Umbilical cord (tissue), 2 donors: ENCODE data around the gene CLEC16A. TPM values are rescaled to one million over a fixed set of nuclear protein-coding genes. Genes with fewer than 3 reads are reported as not detected.
"Not testable (repeated sequence)": the region's sequence is repeated elsewhere in the genome, so short reads cannot be mapped to it uniquely, and the experiment has no call there.

ENCODE experiments used
- DNase-seq: peaks from one replicate; pipeline ENCODE4 v3.0.0-alpha.2; 2015; ENCODE audit warnings: low spot score
- total RNA-seq: library from RNA; depleted of rRNA; stranded (reverse); fragments of >200 nt; gene quantifications from one replicate; pipeline ENCODE4 v1.2.3, GENCODE V29; 2014; ENCODE audit warnings: low replicate concordance; ENCODE audit not compliant: insufficient read depth

CLEC16A gene
- total RNA-seq, 1 donor from 2014 or later: 25.8 TPM

DNA sequence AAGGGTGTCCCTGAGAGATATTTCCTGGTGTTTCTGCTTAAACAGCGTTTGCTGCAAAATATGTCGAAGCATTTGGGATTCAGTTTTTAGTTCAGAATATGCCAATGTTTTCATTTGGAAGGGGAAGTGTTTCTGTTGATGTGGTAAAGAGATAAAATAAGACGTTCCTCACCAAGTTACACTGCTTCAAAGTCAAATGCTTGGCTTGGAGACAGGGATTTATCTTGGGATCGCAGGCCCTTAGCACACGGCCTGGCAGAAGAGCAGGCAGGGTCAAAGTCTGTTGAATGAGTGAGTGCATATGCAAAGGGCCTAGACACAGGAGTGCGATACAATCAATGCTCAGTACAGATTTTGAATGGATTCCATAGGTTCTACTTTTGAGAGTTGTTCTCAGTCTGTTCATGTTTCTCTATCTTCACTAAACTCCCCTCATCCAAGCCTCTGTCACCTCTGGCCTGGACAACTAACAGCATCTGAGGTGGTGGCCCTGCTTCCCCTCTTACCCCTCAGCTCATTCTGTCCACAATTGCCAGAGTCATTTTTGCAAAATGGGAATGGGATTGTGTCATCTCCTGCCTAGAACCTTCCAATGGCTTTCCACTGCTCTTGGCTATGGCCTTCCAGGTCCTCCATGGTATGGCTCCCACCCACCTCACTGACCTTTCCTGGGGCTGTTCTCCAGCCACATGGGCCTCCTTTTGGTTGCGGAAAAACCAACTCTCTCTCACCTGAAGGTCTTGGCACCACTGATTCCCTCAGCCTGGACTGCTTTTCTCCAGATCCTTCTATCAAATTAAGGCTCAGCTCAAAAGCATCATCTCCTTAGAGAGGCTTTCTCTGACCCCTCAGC lies 5.3 kb upstream of the CLEC16A start:
- no peak for DNase-seq

- DNase-seq: no peak
Observed at GRCh38 chr16:10939649-10940234, 4.6 kb upstream of the CLEC16A start.

DNA sequence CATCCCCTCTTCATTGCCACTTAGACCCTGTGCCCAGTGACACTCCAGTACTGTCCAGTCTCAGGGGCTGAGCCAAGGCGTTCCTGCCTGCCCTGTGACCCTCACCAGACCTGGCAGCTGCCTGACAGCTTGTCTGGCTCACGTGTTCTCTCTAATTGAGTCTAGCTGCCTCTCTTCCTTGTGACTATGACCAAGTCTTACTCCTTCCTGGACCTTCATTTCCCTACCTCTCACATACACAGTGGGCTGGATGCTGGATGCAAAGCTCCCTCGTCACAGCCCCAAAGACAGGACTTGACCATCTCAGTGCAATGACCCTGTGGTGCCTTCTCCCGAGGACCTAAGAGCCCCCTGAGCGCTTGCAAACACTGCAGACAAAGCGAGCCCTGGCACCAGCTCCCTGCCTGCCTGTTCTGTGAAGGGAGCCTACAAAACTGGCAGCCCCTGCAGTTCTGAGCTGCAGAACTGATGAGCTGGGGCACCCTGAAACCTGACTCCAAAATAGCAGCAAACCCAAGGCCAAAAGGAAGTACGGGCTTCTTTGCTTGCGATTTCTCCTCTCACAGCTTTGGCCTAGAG lies 3.8 kb upstream of the CLEC16A start:
- DNase-seq: no peak

GRCh38 chr16:10941127-10941933 lies 3.0 kb upstream of the CLEC16A start:
- DNase-seq: no peak

DNA sequence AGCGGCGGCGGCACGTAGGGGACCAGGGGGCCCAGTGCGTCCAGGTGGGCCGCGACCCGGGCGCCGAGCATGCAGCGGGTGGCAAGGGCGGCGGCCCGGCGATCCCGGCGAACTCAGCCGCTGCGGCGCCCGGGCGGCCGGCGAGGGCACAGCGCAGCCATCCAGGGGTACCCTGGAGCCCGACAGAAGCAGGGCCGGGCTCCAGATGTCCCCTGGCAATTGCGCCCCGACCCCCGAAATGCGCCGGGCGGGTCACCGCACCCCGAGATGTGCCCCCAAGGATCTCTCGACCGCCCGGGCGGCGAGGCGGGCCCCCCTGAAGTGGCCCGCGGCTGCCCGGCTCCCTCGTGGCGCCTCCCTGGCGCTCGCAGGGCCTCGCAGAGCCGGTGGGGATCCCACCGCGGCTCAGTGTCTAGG lies 2.4 kb upstream of the CLEC16A start:
- DNase-seq: not testable (repeated sequence)

DNA sequence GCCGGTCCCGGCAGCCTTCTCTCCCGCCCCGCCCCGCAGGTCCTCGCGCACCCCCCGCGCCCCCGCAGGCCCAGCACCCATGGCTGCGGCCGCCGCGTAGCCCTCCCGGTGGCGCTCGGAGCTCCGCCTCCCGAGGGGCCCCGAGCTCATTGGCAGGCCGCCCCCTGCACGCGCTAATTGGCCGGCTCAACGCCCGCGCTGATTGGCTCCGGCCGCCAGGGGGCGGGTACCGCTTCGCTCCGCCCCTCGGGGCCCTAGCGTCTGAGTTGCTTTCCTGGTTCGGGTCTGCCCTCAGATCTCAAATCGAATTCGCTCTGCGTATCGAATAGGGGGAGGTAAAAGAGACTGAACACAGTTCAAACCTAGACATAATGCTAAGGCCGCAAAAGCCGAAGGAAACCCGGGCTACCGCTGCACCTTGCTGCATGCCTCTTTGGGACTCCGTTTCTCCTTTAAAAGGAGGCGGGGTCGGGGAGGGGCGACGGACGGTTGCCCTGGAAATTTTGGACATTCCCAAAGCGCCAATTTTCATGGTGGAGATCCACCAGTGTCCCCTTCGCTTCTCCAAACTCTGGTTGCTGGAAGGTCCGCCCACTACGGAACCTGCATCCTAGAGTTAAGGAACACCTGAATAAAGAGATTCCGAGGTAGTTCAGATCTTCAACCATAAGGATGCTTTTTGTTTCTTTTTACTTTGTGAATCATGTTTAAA lies 1.9 kb upstream of the CLEC16A start, which contains the start of gene DEXI:
Gene DEXI, minus strand, starts transcription at position 117 of the 712 bp plus-strand sequence. CDS start 463 bp downstream, outside the sequence.
- peak; percentile 94 for DNase-seq

DNA sequence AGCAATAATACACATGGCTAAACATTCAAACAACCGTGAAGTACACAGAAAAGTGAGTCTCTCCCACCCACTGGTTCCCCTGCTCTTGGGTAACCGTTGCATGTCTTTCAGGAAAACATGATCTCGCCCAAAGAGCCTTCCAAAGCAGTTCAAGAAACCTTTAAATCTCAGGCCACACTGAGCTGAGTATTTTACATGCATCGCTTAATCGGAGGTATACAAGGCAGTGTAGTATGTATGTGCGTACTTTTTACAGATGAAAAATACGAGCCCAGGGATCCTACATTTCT lies 1.4 kb upstream of the CLEC16A start:
- DNase-seq: no peak

- DNase-seq: no peak
Observed at GRCh38 chr16:10945065-10945787, 862 bp downstream of the CLEC16A start.

DNA sequence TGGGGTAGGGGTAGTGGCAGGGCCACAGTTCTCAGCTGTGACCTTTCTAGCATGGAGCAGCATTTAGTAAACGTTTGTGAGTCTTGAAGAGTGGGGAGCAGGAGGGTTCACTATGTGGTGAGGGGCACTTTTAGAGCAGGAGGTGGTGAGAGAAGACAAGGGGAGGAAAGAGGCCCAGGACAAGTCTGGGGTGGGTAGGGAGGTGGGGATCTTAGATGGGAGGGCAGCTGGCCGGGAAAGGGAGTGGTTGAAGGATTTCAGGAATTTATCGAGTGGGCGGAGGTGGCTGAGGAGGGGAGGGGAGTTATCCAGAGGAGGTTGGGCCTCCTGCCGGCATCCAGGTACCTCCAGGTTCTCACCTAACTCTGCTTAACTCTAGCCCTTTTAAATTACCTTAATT lies 1.9 kb downstream of the CLEC16A start:
- DNase-seq: no peak

- no peak for DNase-seq
Observed at GRCh38 chr16:10947211-10947787, 2.9 kb downstream of the CLEC16A start.

DNA sequence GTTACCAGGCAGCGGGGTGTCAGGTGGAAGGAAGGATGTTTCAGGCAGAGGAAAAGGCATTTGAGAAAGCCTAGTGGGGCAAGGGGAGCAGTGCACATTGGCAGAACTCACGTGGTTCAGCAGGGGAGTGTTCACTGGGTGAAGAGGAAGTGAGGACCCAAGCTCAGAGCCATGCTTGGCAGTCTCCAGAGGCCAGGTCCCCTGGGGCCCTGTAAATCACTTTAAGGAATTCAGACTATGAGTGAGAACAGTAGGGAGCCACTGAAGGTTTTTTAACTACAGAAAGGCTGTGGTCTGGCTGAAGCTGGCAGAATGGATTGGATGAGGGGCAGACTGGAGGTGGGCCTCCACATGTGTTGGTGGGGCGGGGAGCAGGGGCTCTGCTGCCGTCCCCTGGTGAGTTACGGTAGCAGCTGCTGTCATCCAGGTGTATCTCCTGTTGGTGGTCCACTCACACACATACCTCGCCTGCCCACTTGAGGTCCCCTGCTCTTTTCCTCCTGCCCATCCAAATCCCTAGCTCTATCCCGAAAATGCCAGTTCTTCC lies 5.1 kb downstream of the CLEC16A start:
- peak; percentile 42 for DNase-seq

DNA sequence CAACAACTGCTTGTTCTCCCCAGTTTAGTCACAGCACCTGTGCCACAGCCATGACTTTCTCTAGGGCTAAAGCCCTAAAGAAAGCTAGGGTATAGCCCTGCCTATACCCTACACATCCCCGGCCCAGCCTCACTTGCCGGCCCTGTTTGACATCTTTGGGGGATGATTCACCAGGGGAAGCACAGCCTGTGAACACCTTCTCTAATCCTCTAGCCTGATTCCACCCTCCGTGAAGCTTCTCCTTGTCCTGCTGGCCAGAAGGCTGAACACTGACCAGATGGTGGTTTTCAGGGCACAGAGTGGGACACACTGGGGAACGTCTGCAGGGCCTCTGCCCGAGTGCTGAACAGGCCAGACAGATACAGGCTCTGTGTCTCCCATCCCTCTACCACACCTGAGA lies 6.0 kb downstream of the CLEC16A start:
- DNase-seq: no peak

GRCh38 chr16:10951026-10951425 lies 6.7 kb downstream of the CLEC16A start:
- peak; percentile 68 for DNase-seq

DNA sequence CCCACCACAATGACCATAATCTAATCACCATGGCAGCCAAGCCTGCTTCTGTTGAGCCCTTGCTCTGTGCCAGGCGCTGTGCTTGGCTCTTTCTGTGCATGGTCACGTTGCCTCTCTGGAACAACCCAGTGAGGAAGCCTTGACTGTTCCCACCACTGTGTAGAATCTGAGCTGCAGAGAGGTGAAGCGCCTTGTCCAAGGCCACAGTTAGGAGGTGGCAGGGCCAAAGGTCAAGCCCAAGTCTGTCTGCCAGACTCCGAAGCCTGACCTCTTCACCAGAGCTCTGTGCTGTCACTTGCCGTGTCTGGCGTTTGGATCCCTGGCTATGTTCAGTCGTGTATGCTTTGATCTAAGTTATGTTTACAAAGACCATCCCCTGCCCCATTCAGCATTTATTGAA lies 10.5 kb downstream of the CLEC16A start:
- DNase-seq: no peak

- DNase-seq: no peak
Observed at GRCh38 chr16:10957771-10958482, 13.6 kb downstream of the CLEC16A start.

DNA sequence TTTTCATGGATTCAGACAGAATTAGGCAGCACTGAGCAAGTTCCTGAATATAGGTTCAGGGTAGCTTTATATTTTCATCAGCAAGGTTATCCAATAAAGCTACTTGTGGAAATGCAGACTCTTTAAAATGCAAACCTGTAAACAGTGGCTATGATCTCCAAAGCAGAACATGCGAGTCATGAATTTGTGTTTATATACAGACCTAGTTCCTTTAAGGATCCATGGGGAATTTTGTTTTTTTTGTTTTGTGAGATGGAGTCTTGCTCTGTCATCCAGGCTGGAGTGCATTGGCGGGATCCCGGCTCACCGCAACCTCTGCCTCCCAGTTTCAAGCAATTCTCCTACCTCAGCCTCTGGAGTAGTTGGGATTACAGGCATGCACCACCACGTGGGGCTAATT lies 14.8 kb downstream of the CLEC16A start:
- no peak for DNase-seq

DNA sequence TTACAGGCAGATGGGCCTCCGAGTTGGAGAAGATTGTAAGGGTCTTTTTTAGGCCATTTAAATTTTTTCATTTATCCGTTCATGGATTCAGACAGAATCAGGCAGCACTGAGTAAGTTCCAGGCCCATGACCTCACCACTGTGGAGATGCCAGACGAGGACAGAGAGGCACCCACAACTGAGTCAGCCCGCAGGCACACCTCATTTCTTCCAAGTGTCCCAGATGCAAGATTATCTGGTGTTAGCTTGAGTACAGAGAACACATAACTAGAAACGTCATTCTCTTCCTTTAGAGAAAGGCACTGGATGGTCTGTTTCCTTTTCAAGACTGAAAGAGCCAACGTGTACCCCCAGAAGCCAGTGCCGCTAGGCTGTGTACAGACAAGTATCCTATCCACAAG lies 16.9 kb downstream of the CLEC16A start:
- DNase-seq: peak; percentile 92

DNA sequence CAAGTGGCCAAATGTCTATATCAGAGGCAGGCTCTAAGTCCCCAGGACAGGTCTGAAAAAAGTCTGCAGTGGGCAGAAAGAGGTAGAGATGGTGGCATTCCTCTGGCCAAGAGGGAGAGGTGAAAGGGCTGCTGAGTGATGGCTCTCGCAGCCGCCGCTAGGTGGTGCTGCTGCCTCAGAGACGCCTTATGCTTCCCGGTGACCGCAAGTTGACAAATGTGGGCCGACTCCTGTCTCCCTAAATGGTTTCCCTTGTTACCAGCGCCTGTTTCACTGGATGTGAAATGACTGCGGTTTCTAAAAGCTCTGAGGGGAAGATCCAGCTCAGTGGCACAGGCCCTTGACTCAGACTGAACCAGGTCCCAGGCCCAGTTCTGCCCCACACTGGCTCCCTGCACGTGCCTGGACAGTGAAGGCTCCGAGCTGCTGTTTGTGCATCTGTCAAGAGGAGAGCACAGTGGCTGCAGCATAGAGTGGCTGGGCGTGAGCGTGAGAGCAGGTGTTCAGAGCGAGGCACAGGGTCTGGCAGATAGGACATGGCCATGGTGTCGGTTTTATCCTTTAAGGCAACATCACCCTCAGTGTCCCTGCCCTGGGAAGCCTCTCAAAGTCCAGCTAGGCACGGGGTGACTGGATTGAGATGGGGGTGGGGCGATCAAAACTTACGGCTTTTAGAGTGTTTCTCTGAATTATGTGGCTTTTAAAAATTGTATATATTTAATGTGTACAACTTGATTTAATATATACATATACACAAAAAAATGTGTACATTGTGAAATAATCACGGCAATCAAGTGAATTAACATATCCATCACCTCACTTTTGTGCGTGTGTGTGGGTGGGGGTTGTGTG lies 19.9 kb downstream of the CLEC16A start:
- peak; percentile 80 for DNase-seq
